Measurements from ENCODE around the gene EVI5. TPM values are rescaled to one million over a fixed set of nuclear protein-coding genes. Genes with fewer than 3 reads are reported as not detected.
"Not testable (repeated sequence)": the region's sequence is repeated elsewhere in the genome, so short reads cannot be mapped to it uniquely, and the experiment has no call there.

EVI5 gene
- total and polyA plus RNA-seq, 2 experiments from 2014 or later: 24.9 to 29.0 TPM

- Histone ChIP-seq H3K4me1 (ENCODE audit: insufficient read depth) (no peaks in the 10 kb centered on the region), H3K4me3 (no peak overlapping the region), H3K79me2 (no peaks in the 10 kb centered on the region), H4K20me1 (ENCODE audit: insufficient read depth, poor library complexity, severe bottlenecking) (no peaks in the 10 kb centered on the region), H3K27me3 (no peaks in the 10 kb centered on the region), H3K4me2 (no peak overlapping the region), H3K9me3 (ENCODE audit: low read depth) (no peaks in the 10 kb centered on the region), H3K36me3 (replicated peaks; ENCODE audit: insufficient read depth, low read depth) (no peaks in the 10 kb centered on the region), H3K9me2 (replicated peaks; ENCODE audit: insufficient read depth) (no peaks in the 10 kb centered on the region), H3K27ac (no peak overlapping the region), H2AFZ (no peak overlapping the region)
- DNase-seq (ENCODE audit: low spot score): no peak
- 96% methylated on average over 3 of the region's 3 CpGs for WGBS (ENCODE audit: low lambda C conversion rate, missing lambda C conversion rate)
- TF ChIP-seq EZH2phosphoT487 (IDR thresholded peaks at IDR 0.05; ENCODE audit: low read depth, severe bottlenecking, unreplicated experiment) (no peak), CTCF (IDR thresholded peaks at IDR 0.05; ENCODE audit: poor library complexity) (no peak)
These were observed 122.9 kb downstream of the EVI5 start for GRCh38 chr1:92662048-92662447.

- peaks cover 3% of the 10 kb centered on the region for H3K36me3 ChIP-seq (replicated peaks; ENCODE audit: insufficient read depth, low read depth)
- 96% methylated on average over 1 of the region's 1 CpG for WGBS (ENCODE audit: low lambda C conversion rate, missing lambda C conversion rate)
These were observed 127.2 kb downstream of the EVI5 start for GRCh38 chr1:92657701-92658100.

GRCh38 chr1:92655197-92655801, 129.6 kb downstream of the EVI5 start:
- Histone ChIP-seq H3K9me3 (ENCODE audit: low read depth) (peaks cover 29% of the 10 kb centered on the region), H3K79me2 (peaks cover 4% of the 10 kb centered on the region), H3K4me2 (no peak overlapping the region), H3K36me3 (replicated peaks; ENCODE audit: insufficient read depth, low read depth) (peaks cover 3% of the 10 kb centered on the region), H3K27me3 (no peaks in the 10 kb centered on the region), H3K4me3 (no peak overlapping the region), H3K4me1 (ENCODE audit: insufficient read depth) (no peaks in the 10 kb centered on the region), H2AFZ (no peak overlapping the region), H3K9me2 (replicated peaks; ENCODE audit: insufficient read depth) (no peaks in the 10 kb centered on the region), H3K27ac (no peak overlapping the region), H4K20me1 (ENCODE audit: insufficient read depth, poor library complexity, severe bottlenecking) (no peaks in the 10 kb centered on the region)
- 100% methylated on average over 3 of the region's 3 CpGs for WGBS (ENCODE audit: low lambda C conversion rate, missing lambda C conversion rate)
- TF ChIP-seq EZH2phosphoT487 (IDR thresholded peaks at IDR 0.05; ENCODE audit: low read depth, severe bottlenecking, unreplicated experiment): no peak
- DNase-seq (ENCODE audit: low spot score): no peak

More at GRCh38 chr1:92657701-92658100, 127.2 kb downstream of the EVI5 start:
- H3K9me2 ChIP-seq (replicated peaks; ENCODE audit: insufficient read depth): no peaks in the 10 kb centered on the region
- no peak for DNase-seq (ENCODE audit: low spot score)
- H3K27ac ChIP-seq: no peak overlapping the region
- H3K4me1 ChIP-seq (ENCODE audit: insufficient read depth): no peaks in the 10 kb centered on the region
- no peaks in the 10 kb centered on the region for H4K20me1 ChIP-seq (ENCODE audit: insufficient read depth, poor library complexity, severe bottlenecking)
- H2AFZ ChIP-seq: no peak overlapping the region
- no peak overlapping the region for H3K4me2 ChIP-seq
- TF ChIP-seq EZH2phosphoT487 (IDR thresholded peaks at IDR 0.05; ENCODE audit: low read depth, severe bottlenecking, unreplicated experiment) (no peak), CTCF (IDR thresholded peaks at IDR 0.05; ENCODE audit: poor library complexity) (no peak), EZH2 (IDR thresholded peaks at IDR 0.05; ENCODE audit: borderline replicate concordance) (no peak)
- no peak overlapping the region for H3K4me3 ChIP-seq
- H3K79me2 ChIP-seq: peaks cover 4% of the 10 kb centered on the region
- no peaks in the 10 kb centered on the region for H3K27me3 ChIP-seq
- H3K9me3 ChIP-seq (ENCODE audit: low read depth): peaks cover 29% of the 10 kb centered on the region

- Histone ChIP-seq H2AFZ (no peak overlapping the region), H3K36me3 (replicated peaks; ENCODE audit: insufficient read depth, low read depth) (peaks cover 3% of the 10 kb centered on the region), H3K27me3 (no peaks in the 10 kb centered on the region), H3K4me1 (ENCODE audit: insufficient read depth) (no peaks in the 10 kb centered on the region), H3K79me2 (peaks cover 4% of the 10 kb centered on the region), H4K20me1 (ENCODE audit: insufficient read depth, poor library complexity, severe bottlenecking) (no peaks in the 10 kb centered on the region), H3K4me2 (no peak overlapping the region), H3K9me3 (ENCODE audit: low read depth) (peaks cover 29% of the 10 kb centered on the region), H3K9me2 (replicated peaks; ENCODE audit: insufficient read depth) (no peaks in the 10 kb centered on the region), H3K4me3 (no peak overlapping the region), H3K27ac (no peak overlapping the region)
- no peak for DNase-seq (ENCODE audit: low spot score)
- WGBS (ENCODE audit: low lambda C conversion rate, missing lambda C conversion rate): 95% methylated on average over 4 of the region's 4 CpGs
- no peak for TF ChIP-seq EZH2 (IDR thresholded peaks at IDR 0.05; ENCODE audit: borderline replicate concordance)
- no peak for TF ChIP-seq CTCF (IDR thresholded peaks at IDR 0.05; ENCODE audit: poor library complexity)
- no peak for TF ChIP-seq EZH2phosphoT487 (IDR thresholded peaks at IDR 0.05; ENCODE audit: low read depth, severe bottlenecking, unreplicated experiment)
These were observed 131.1 kb downstream of the EVI5 start for GRCh38 chr1:92653605-92654381.

GRCh38 chr1:92640686-92641085, 144.2 kb downstream of the EVI5 start:
- 98% methylated on average over 3 of the region's 3 CpGs for WGBS (ENCODE audit: low lambda C conversion rate, missing lambda C conversion rate)
- not testable (repeated sequence) for DNase-seq (ENCODE audit: low spot score); H2AFZ ChIP-seq; H4K20me1 ChIP-seq (ENCODE audit: insufficient read depth, poor library complexity, severe bottlenecking); H3K27me3 ChIP-seq; H3K4me3 ChIP-seq; H3K36me3 ChIP-seq (replicated peaks; ENCODE audit: insufficient read depth, low read depth); H3K79me2 ChIP-seq; H3K9me3 ChIP-seq (ENCODE audit: low read depth); H3K27ac ChIP-seq; H3K9me2 ChIP-seq (replicated peaks; ENCODE audit: insufficient read depth); H3K4me1 ChIP-seq (ENCODE audit: insufficient read depth); H3K4me2 ChIP-seq

All from hepatocyte (in vitro differentiated cells).